ENCODE measurements around the gene ZNF230. TPM values are rescaled to one million over a fixed set of nuclear protein-coding genes. Genes with fewer than 3 reads are reported as not detected.

ZNF230 gene
- total and polyA plus RNA-seq, 2 of the 4 experiments (the other 2 are of a cell fraction) = 1.5 to 3.4 TPM

Small RNA genes within 50 kb of the gene (microRNA-seq; reads per million reads assigned to microRNA genes)
- gene AC006213.5 (ENCODE audit: insufficient read depth, insufficient read length) = not detected

Small RNA genes within 50 kb of the gene (small RNA-seq; reads per million reads assigned to genes)
- 0 reads per million in 5 experiments for gene AC006213.5

Other genes with a start within 250 kb of the ZNF230 start
- 4.8 and 5.8 TPM in 2 replicates for gene SMG9, start 248.0 kb upstream of the ZNF230 start, total RNA-seq (2012; rRNA removed)
- 21.4 and 24.3 TPM in 2 replicates for gene SMG9, start 248.0 kb upstream of the ZNF230 start, polyA plus RNA-seq (2012; rRNA removed)
- gene KCNN4, start 222.0 kb upstream of the ZNF230 start, total RNA-seq (2012; rRNA removed) = 0.54 and 0.83 TPM in 2 replicates
- gene KCNN4, start 222.0 kb upstream of the ZNF230 start, polyA plus RNA-seq (2012; rRNA removed) = 0.99 and 1.2 TPM in 2 replicates
- gene LYPD5, start 200.5 kb upstream of the ZNF230 start, total RNA-seq (2012; rRNA removed) = under 0.01 and 0.36 TPM in 2 replicates
- 0.27 and 0.31 TPM in 2 replicates for gene LYPD5, start 200.5 kb upstream of the ZNF230 start, polyA plus RNA-seq (2012; rRNA removed)
- 5.0 and 10.3 TPM in 2 replicates for gene ZNF283, start 175.6 kb upstream of the ZNF230 start, total RNA-seq (2012; rRNA removed)
- gene ZNF283, start 175.6 kb upstream of the ZNF230 start, polyA plus RNA-seq (2012; rRNA removed) = 1.2 and 2.1 TPM in 2 replicates
- 1.1 and 2.2 TPM in 2 replicates for gene ZNF404, start 119.0 kb upstream of the ZNF230 start, total RNA-seq (2012; rRNA removed)
- gene ZNF404, start 119.0 kb upstream of the ZNF230 start, polyA plus RNA-seq (2012; rRNA removed) = 2.9 and 3.2 TPM in 2 replicates
- gene ZNF45, start 67.7 kb upstream of the ZNF230 start, total RNA-seq (2012; rRNA removed) = 15.0 and 18.1 TPM in 2 replicates
- gene ZNF45, start 67.7 kb upstream of the ZNF230 start, polyA plus RNA-seq (2012; rRNA removed) = 7.6 and 7.8 TPM in 2 replicates
- gene ZNF221, start 51.7 kb upstream of the ZNF230 start, total RNA-seq (2012; rRNA removed) = 10.3 and 10.6 TPM in 2 replicates
- gene ZNF221, start 51.7 kb upstream of the ZNF230 start, polyA plus RNA-seq (2012; rRNA removed) = 0.93 and 1.0 TPM in 2 replicates
- 9.0 and 10.8 TPM in 2 replicates for gene ZNF155, start 18.8 kb upstream of the ZNF230 start, total RNA-seq (2012; rRNA removed)
- 2.5 and 3.5 TPM in 2 replicates for gene ZNF155, start 18.8 kb upstream of the ZNF230 start, polyA plus RNA-seq (2012; rRNA removed)
- 7.0 and 8.6 TPM in 2 replicates for gene ZNF222, start 22.4 kb downstream of the ZNF230 start, total RNA-seq (2012; rRNA removed)
- 2.8 and 3.2 TPM in 2 replicates for gene ZNF222, start 22.4 kb downstream of the ZNF230 start, polyA plus RNA-seq (2012; rRNA removed)
- 6.1 and 16.5 TPM in 2 replicates for gene ZNF223, start 49.1 kb downstream of the ZNF230 start, total RNA-seq (2012; rRNA removed)
- 2.1 and 2.3 TPM in 2 replicates for gene ZNF223, start 49.1 kb downstream of the ZNF230 start, polyA plus RNA-seq (2012; rRNA removed)
- 4.1 and 5.0 TPM in 2 replicates for gene ZNF284, start 69.2 kb downstream of the ZNF230 start, total RNA-seq (2012; rRNA removed)
- gene ZNF284, start 69.2 kb downstream of the ZNF230 start, polyA plus RNA-seq (2012; rRNA removed) = 0.96 and 1.2 TPM in 2 replicates
- 24.4 and 26.3 TPM in 2 replicates for gene ZNF224, start 91.4 kb downstream of the ZNF230 start, total RNA-seq (2012; rRNA removed)
- 5.7 and 10.3 TPM in 2 replicates for gene ZNF224, start 91.4 kb downstream of the ZNF230 start, polyA plus RNA-seq (2012; rRNA removed)
- gene ZNF225, start 110.4 kb downstream of the ZNF230 start, total RNA-seq (2012; rRNA removed) = 5.7 and 6.1 TPM in 2 replicates
- 1.1 and 1.5 TPM in 2 replicates for gene ZNF225, start 110.4 kb downstream of the ZNF230 start, polyA plus RNA-seq (2012; rRNA removed)
- gene ZNF234, start 138.6 kb downstream of the ZNF230 start, total RNA-seq (2012; rRNA removed) = 11.9 and 15.8 TPM in 2 replicates
- gene ZNF234, start 138.6 kb downstream of the ZNF230 start, polyA plus RNA-seq (2012; rRNA removed) = 2.6 and 4.0 TPM in 2 replicates
- 14.0 and 16.7 TPM in 2 replicates for gene ZNF226, start 162.1 kb downstream of the ZNF230 start, total RNA-seq (2012; rRNA removed)
- gene ZNF226, start 162.1 kb downstream of the ZNF230 start, polyA plus RNA-seq (2012; rRNA removed) = 12.6 and 15.7 TPM in 2 replicates
- gene ZNF227, start 209.6 kb downstream of the ZNF230 start, total RNA-seq (2012; rRNA removed) = 17.8 and 19.2 TPM in 2 replicates
- gene ZNF227, start 209.6 kb downstream of the ZNF230 start, polyA plus RNA-seq (2012; rRNA removed) = 3.4 and 4.9 TPM in 2 replicates

All from IMR-90 (cell line).